ENCODE measurements around the gene RANBP9. TPM values are rescaled to one million over a fixed set of nuclear protein-coding genes. Genes with fewer than 3 reads are reported as not detected.

The RANBP9 gene
- total RNA-seq, 1 donor: 25.5 TPM

GRCh38 chr6:13575377-13575775, 136.3 kb downstream of the RANBP9 start:
- no peak for DNase-seq (ENCODE audit: low read depth)
- peak; percentile 68 for TF ChIP-seq CTCF (IDR thresholded peaks at IDR 0.05; ENCODE audit: insufficient read depth, low read depth, low read length)
- peak overlapping the region; percentile 87 for H3K4me3 ChIP-seq (ENCODE audit: low read depth, low read length)

GRCh38 chr6:13574571-13575376, 136.9 kb downstream of the RANBP9 start, which contains the start of gene SIRT5:
Gene SIRT5 (plus strand): TSS chr6:13574601. CDS start chr6:13584111, 9,510 bp downstream.
- H3K4me3 ChIP-seq (ENCODE audit: low read depth, low read length): peak within 1 kb of the TSS; percentile 87
- DNase-seq (ENCODE audit: low read depth): peak; percentile 78
- no peak for TF ChIP-seq CTCF (IDR thresholded peaks at IDR 0.05; ENCODE audit: insufficient read depth, low read depth, low read length)

GRCh38 chr6:13574149-13574570, 137.5 kb downstream of the RANBP9 start:
- DNase-seq (ENCODE audit: low read depth): peak; percentile 90
- peak overlapping the region; percentile 87 for H3K4me3 ChIP-seq (ENCODE audit: low read depth, low read length)
- peak; percentile 42 for TF ChIP-seq CTCF (IDR thresholded peaks at IDR 0.05; ENCODE audit: insufficient read depth, low read depth, low read length)

- peak overlapping the region; percentile 87 for H3K4me3 ChIP-seq (ENCODE audit: low read depth, low read length)
- TF ChIP-seq CTCF (IDR thresholded peaks at IDR 0.05; ENCODE audit: insufficient read depth, low read depth, low read length): no peak
- DNase-seq (ENCODE audit: low read depth): peak; percentile 33
These were observed 137.9 kb downstream of the RANBP9 start for GRCh38 chr6:13573669-13574110.

- H3K4me3 ChIP-seq (ENCODE audit: low read depth, low read length): peak overlapping the region; percentile 87
- DNase-seq (ENCODE audit: low read depth): no peak
- no peak for TF ChIP-seq CTCF (IDR thresholded peaks at IDR 0.05; ENCODE audit: insufficient read depth, low read depth, low read length)
These were observed 138.5 kb downstream of the RANBP9 start for GRCh38 chr6:13572951-13573654.

- no peak for DNase-seq (ENCODE audit: low read depth)
- no peak overlapping the region for H3K4me3 ChIP-seq (ENCODE audit: low read depth, low read length)
- TF ChIP-seq CTCF (IDR thresholded peaks at IDR 0.05; ENCODE audit: insufficient read depth, low read depth, low read length): no peak
These were observed 139.4 kb downstream of the RANBP9 start for GRCh38 chr6:13572240-13572639.

Other genes with a start within 250 kb of the RANBP9 start
- 4.2 and 4.7 TPM in 2 replicates for gene GFOD1, start 224.2 kb downstream of the RANBP9 start, total RNA-seq
- 6.1 and 9.9 TPM in 2 replicates for gene SIRT5, start 137.2 kb downstream of the RANBP9 start, total RNA-seq
- 50.1 and 54.4 TPM in 2 replicates for gene NOL7, start 96.5 kb downstream of the RANBP9 start, total RNA-seq
- 12.2 and 13.8 TPM in 2 replicates for gene MCUR1, start 102.7 kb upstream of the RANBP9 start, total RNA-seq
- 3.2 and 6.9 TPM in 2 replicates for gene RNF182, start 213.1 kb upstream of the RANBP9 start, total RNA-seq

Data from fibroblast of villous mesenchyme (primary cell).